ENCODE measurements around the gene SCRT2.

SCRT2 gene

DNA sequence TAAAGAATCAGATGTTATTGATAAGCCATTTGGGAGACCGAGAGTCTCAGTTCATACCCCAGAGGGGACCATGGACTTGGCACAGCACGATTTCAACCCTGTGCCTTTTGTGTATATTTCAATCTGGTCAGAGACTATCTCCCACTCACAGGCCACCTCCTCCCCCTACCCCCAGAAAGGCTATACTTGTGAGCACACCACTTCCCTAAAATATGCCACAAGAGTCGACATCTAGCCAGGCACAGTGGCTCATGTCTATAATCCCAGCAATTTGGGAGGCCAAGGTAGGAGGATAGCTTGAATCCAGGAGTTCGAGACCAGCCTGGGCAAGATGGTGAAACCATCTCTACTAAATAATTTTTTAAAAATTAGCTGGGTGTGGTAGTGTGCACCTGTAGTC is 51.9 kb downstream of the SCRT2 start:
- DNase-seq (ENCODE audit: extremely low read depth, low read depth): no peak
- TF ChIP-seq CTCF (IDR thresholded peaks at IDR 0.05; ENCODE audit: low read depth, low read length, missing control alignments): no peak
- no peak overlapping the region for H3K4me3 ChIP-seq (replicated peaks; ENCODE audit: low read depth, low read length)

- H3K4me3 ChIP-seq (replicated peaks; ENCODE audit: low read depth, low read length): no peak overlapping the region
- no peak for TF ChIP-seq CTCF (IDR thresholded peaks at IDR 0.05; ENCODE audit: low read depth, low read length, missing control alignments)
- no peak for DNase-seq (ENCODE audit: extremely low read depth, low read depth)
Observed at GRCh38 chr20:623021-623420, 52.6 kb downstream of the SCRT2 start.

DNA sequence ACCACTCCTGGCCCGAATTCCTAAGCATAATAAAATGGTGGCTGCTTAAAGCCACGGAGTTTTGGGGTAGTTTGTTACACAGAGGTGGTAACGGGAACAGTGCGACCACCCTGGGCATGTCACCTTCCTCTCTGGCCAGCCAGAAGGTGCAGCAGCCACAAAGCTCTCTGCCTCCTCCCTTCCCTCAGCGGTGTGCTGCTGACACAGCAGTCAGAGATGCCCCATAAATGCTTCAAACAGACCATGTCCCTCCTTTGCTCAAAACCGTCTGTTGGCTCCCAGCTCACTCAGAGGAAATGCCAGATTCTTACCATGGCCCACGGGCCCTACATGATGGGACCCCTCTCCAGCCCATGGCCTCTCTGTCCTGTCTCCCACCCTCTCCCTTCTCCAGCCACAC is 53.4 kb downstream of the SCRT2 start:
- TF ChIP-seq CTCF (IDR thresholded peaks at IDR 0.05; ENCODE audit: low read depth, low read length, missing control alignments): no peak
- no peak for DNase-seq (ENCODE audit: extremely low read depth, low read depth)
- no peak overlapping the region for H3K4me3 ChIP-seq (replicated peaks; ENCODE audit: low read depth, low read length)

GRCh38 chr20:621125-621756 is 54.4 kb downstream of the SCRT2 start:
- no peak for TF ChIP-seq CTCF (IDR thresholded peaks at IDR 0.05; ENCODE audit: low read depth, low read length, missing control alignments)
- DNase-seq (ENCODE audit: extremely low read depth, low read depth): no peak
- H3K4me3 ChIP-seq (replicated peaks; ENCODE audit: low read depth, low read length): no peak overlapping the region

DNA sequence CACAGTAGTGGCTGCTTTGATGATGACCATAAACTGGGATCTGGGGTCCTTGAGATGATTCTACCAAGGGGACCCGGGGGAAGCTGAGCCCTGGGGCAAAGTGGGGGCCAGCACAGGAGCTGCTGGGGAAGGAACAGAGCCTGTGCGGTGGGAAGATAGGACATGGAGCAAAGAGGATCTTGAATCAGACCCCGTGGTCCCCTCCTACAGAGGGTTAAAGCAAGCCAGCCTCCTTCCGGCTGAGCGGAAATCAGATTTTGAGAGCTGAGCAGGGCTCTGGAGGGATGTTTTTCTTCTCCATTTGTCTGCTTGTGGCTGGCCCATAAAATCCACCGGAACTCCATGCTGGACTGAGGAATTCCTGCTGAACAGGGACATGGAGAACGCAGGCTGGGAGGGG is 55.4 kb downstream of the SCRT2 start:
- no peak for TF ChIP-seq CTCF (IDR thresholded peaks at IDR 0.05; ENCODE audit: low read depth, low read length, missing control alignments)
- no peak overlapping the region for H3K4me3 ChIP-seq (replicated peaks; ENCODE audit: low read depth, low read length)
- no peak for DNase-seq (ENCODE audit: extremely low read depth, low read depth)

GRCh38 chr20:618980-619379 is 56.6 kb downstream of the SCRT2 start:
- H3K4me3 ChIP-seq (replicated peaks; ENCODE audit: low read depth, low read length): no peak overlapping the region
- DNase-seq (ENCODE audit: extremely low read depth, low read depth): no peak
- no peak for TF ChIP-seq CTCF (IDR thresholded peaks at IDR 0.05; ENCODE audit: low read depth, low read length, missing control alignments)

All from HFF-Myc (cell line).